Suprapubic skin (tissue), 4 donors: Measurements from ENCODE around the gene TBATA. TPM values are rescaled to one million over a fixed set of nuclear protein-coding genes. Genes with fewer than 3 reads are reported as not detected.
"Not testable (repeated sequence)": the region's sequence is repeated elsewhere in the genome, so short reads cannot be mapped to it uniquely, and the experiment has no call there.

ENCODE experiments used
- DNase-seq, 2 donors: peaks; one replicate each; pipeline ENCODE4 v3.0.0-alpha.2; 2019; ENCODE audit warnings: low spot score in 2 of 2
- H3K27ac ChIP-seq: fragments of 200-600 bp; sonication (generic); one replicate; pipeline ENCODE4 v1.5.1; 2019
- H3K27me3 ChIP-seq: fragments of 200-600 bp; sonication (generic); one replicate; pipeline ENCODE4 v1.5.1; 2019
- H3K36me3 ChIP-seq: fragments of 200-600 bp; sonication (generic); one replicate; pipeline ENCODE4 v1.5.1; 2019
- H3K4me1 ChIP-seq: fragments of 200-600 bp; sonication (generic); one replicate; pipeline ENCODE4 v1.5.1; 2019
- H3K4me3 ChIP-seq: fragments of 200-600 bp; sonication (generic); one replicate; pipeline ENCODE4 v1.5.1; 2019; ENCODE audit warnings: mild to moderate bottlenecking
- H3K9me3 ChIP-seq: fragments of 200-600 bp; sonication (generic); one replicate; pipeline ENCODE4 v1.5.1; 2019
- CTCF ChIP-seq, 2 donors: fragments of 200-600 bp in 1 of 2; fragments of 450-650 bp in 1 of 2; sonication (generic) in 1 of 2; IDR thresholded peaks; one replicate each; pipeline ENCODE4 v1.5.1; 2016 to 2019; ENCODE audit warnings: antibody characterized with exemption in 2 of 2, mild to moderate bottlenecking in 1 of 2, moderate library complexity in 1 of 2
- EP300 ChIP-seq: sonication (generic); formaldehyde crosslinking; IDR thresholded peaks from one replicate; pipeline ENCODE4 v1.6.1; 2017; ENCODE audit warnings: antibody characterized with exemption
- POLR2A ChIP-seq, 2 donors: fragments of 450-650 bp; IDR thresholded peaks; one replicate each; pipeline ENCODE4 v1.6.1; 2017; ENCODE audit warnings: antibody characterized with exemption in 2 of 2, mild to moderate bottlenecking in 2 of 2, moderate library complexity in 2 of 2
- POLR2AphosphoS5 ChIP-seq, 3 donors: sonication (generic); formaldehyde crosslinking; IDR thresholded peaks; one replicate each; pipeline ENCODE4 v1.6.1; 2017; ENCODE audit warnings: antibody characterized with exemption in 3 of 3
- WGBS: methylation state at CpG from one replicate; pipeline ENCODE4 v1.1.5; 2018; 5-methylcytosine and 5-hydroxymethylcytosine counted together
- total RNA-seq, 4 donors: library from RNA; depleted of rRNA; stranded (reverse); fragments of >200 nt; gene quantifications; one replicate each; pipeline ENCODE4 v1.1.0, GENCODE V29; 2016

Gene TBATA
- total RNA-seq, 4 donors from 2014 or later, result 0.68 TPM; not detected in 3

- Histone ChIP-seq H3K36me3 (no peaks in the 10 kb centered on the region), H3K4me1 (peaks cover 7% of the 10 kb centered on the region), H3K27me3 (no peaks in the 10 kb centered on the region), H3K4me3 (no peak overlapping the region), H3K27ac (no peak overlapping the region), H3K9me3 (no peaks in the 10 kb centered on the region)
- DNase-seq, result peak in 1 of 2 donors; percentile 46
- TF ChIP-seq POLR2A (IDR thresholded peaks at IDR 0.05), result no peak
- TF ChIP-seq EP300, result no peak
- no peak for TF ChIP-seq CTCF (IDR thresholded peaks at IDR 0.05)
- TF ChIP-seq POLR2AphosphoS5 (IDR thresholded peaks at IDR 0.05), result no peak
- WGBS, result 91% methylated on average over 4 of the region's 4 CpGs
Measured at GRCh38 chr10:70772627-70773026, 12.6 kb downstream of the TBATA start.

GRCh38 chr10:70771311-70772194 is 13.6 kb downstream of the TBATA start:
- Histone ChIP-seq H3K9me3 (no peaks in the 10 kb centered on the region), H3K27ac (no peak overlapping the region), H3K4me1 (peaks cover 7% of the 10 kb centered on the region), H3K27me3 (no peaks in the 10 kb centered on the region), H3K36me3 (no peaks in the 10 kb centered on the region), H3K4me3 (no peak overlapping the region)
- peak; percentile 21 to 57 for DNase-seq
- TF ChIP-seq POLR2AphosphoS5 (IDR thresholded peaks at IDR 0.05) (no peak), POLR2A (IDR thresholded peaks at IDR 0.05) (no peak), EP300 (no peak), CTCF (IDR thresholded peaks at IDR 0.05) (no peak)
- 86% methylated on average over 8 of the region's 8 CpGs for WGBS

- not testable (repeated sequence) for H3K36me3 ChIP-seq
- DNase-seq, result peak in 1 of 2 donors; percentile 64
Measured at GRCh38 chr10:70770516-70770915, 14.7 kb downstream of the TBATA start.

GRCh38 chr10:70770001-70770400 is 15.2 kb downstream of the TBATA start:
- Histone ChIP-seq H3K27me3 (no peaks in the 10 kb centered on the region), H3K27ac (no peak overlapping the region), H3K9me3 (no peaks in the 10 kb centered on the region), H3K36me3 (no peaks in the 10 kb centered on the region), H3K4me3 (no peak overlapping the region), H3K4me1 (peaks cover 3% of the 10 kb centered on the region)
- DNase-seq, result no peak
- 88% methylated on average over 2 of the region's 2 CpGs for WGBS
- no peak for TF ChIP-seq CTCF (IDR thresholded peaks at IDR 0.05)

More at GRCh38 chr10:70770516-70770915, 14.7 kb downstream of the TBATA start:
- not testable (repeated sequence) for H3K27me3 ChIP-seq, H3K4me3 ChIP-seq, H3K4me1 ChIP-seq, H3K9me3 ChIP-seq, H3K27ac ChIP-seq
- WGBS, result 94% methylated on average over 7 of the region's 7 CpGs

- H3K27me3 ChIP-seq, result no peaks in the 10 kb centered on the region
- no peak overlapping the region for H3K4me3 ChIP-seq
- no peak overlapping the region for H3K27ac ChIP-seq
- TF ChIP-seq CTCF (IDR thresholded peaks at IDR 0.05) (no peak), POLR2A (IDR thresholded peaks at IDR 0.05) (no peak), POLR2AphosphoS5 (IDR thresholded peaks at IDR 0.05) (no peak), EP300 (no peak)
- no peaks in the 10 kb centered on the region for H3K36me3 ChIP-seq
- H3K9me3 ChIP-seq, result no peaks in the 10 kb centered on the region
- 89% methylated on average over 4 of the region's 4 CpGs for WGBS
- peak in 1 of 2 donors; percentile 26 for DNase-seq
- no peaks in the 10 kb centered on the region for H3K4me1 ChIP-seq
Measured at GRCh38 chr10:70769121-70769520, 16.1 kb downstream of the TBATA start.

GRCh38 chr10:70768026-70768685 is 17.0 kb downstream of the TBATA start:
- 80% methylated on average over 6 of the region's 6 CpGs for WGBS
- not testable (repeated sequence) for H3K4me3 ChIP-seq, H3K27me3 ChIP-seq, H3K4me1 ChIP-seq, H3K27ac ChIP-seq, H3K36me3 ChIP-seq, H3K9me3 ChIP-seq
- peak in 1 of 2 donors; percentile 49 for DNase-seq
